Neural cell (in vitro differentiated cells): ENCODE data around the gene STXBP2. TPM values are rescaled to one million over a fixed set of nuclear protein-coding genes. Genes with fewer than 3 reads are reported as not detected.

Experiments used
- H2AFZ ChIP-seq: fragments of 200-600, 300-800 bp; sonication (generic), shearing (Covaris generic); 2 replicates; pipeline ENCODE4 v1.6.0; 2014; ENCODE audit warnings: low read depth, mild to moderate bottlenecking, antibody characterized with exemption, low read length, moderate library complexity
- H3F3A ChIP-seq: fragments of 200-600 bp; shearing (Covaris generic); 2 replicates; pipeline ENCODE4 v1.6.1; 2016; ENCODE audit warnings: mild to moderate bottlenecking, moderate library complexity, mixed read lengths, antibody characterized with exemption, low read length; ENCODE audit not compliant: insufficient read depth, poor library complexity, severe bottlenecking
- H3K27ac ChIP-seq: fragments of 200-600, 300-800 bp; sonication (generic), shearing (Covaris generic); 2 replicates; pipeline ENCODE4 v1.5.1; 2014; ENCODE audit warnings: mild to moderate bottlenecking, low read length, moderate library complexity
- H3K27me3 ChIP-seq: fragments of 300-800, 200-600 bp; sonication (generic), shearing (Covaris generic); 2 replicates; pipeline ENCODE4 v1.6.0; 2014; ENCODE audit warnings: mild to moderate bottlenecking, low read depth, low read length, moderate library complexity; ENCODE audit not compliant: insufficient read depth
- H3K36me3 ChIP-seq: fragments of 300-800, 200-600 bp; sonication (generic), shearing (Covaris generic); 2 replicates; pipeline ENCODE4 v1.5.1; 2014; ENCODE audit warnings: mild to moderate bottlenecking, antibody characterized with exemption, low read length, moderate library complexity; ENCODE audit not compliant: insufficient read depth
- H3K4me2 ChIP-seq: fragments of 300-800, 200-600 bp; sonication (generic), shearing (Covaris generic); 2 replicates; pipeline ENCODE4 v1.6.0; 2014; ENCODE audit warnings: mild to moderate bottlenecking, low read length
- H3K4me3 ChIP-seq: fragments of 300-800, 200-600 bp; sonication (generic), shearing (Covaris generic); 2 replicates; pipeline ENCODE4 v1.5.1; 2014; ENCODE audit warnings: mild to moderate bottlenecking, low read length, moderate library complexity
- H3K79me2 ChIP-seq: fragments of 200-600 bp; shearing (Covaris generic); replicated peaks from 2 replicates; pipeline ENCODE4 v1.6.0; 2014; ENCODE audit warnings: mild to moderate bottlenecking, low read length, moderate library complexity; ENCODE audit not compliant: insufficient read depth
- H3K9ac ChIP-seq: fragments of 300-800, 200-600 bp; sonication (generic), shearing (Covaris generic); 2 replicates; pipeline ENCODE4 v1.6.1; 2016; ENCODE audit warnings: mild to moderate bottlenecking, low read length, mixed read lengths
- H3K9me2 ChIP-seq: fragments of 200-600 bp; shearing (Covaris generic); 2 replicates; pipeline ENCODE4 v1.6.1; 2016; ENCODE audit warnings: mild to moderate bottlenecking, low read length, mixed read lengths; ENCODE audit not compliant: insufficient read depth
- H3K9me3 ChIP-seq: fragments of 200-600, 300-800 bp; sonication (generic), shearing (Covaris generic); 2 replicates; pipeline ENCODE4 v1.6.1; 2016; ENCODE audit warnings: mild to moderate bottlenecking, mixed run types, low read length, moderate library complexity, mixed read lengths
- H4K20me1 ChIP-seq: fragments of 200-600 bp; shearing (Covaris generic); 2 replicates; pipeline ENCODE4 v1.6.1; 2016; ENCODE audit warnings: mild to moderate bottlenecking, mixed run types; ENCODE audit not compliant: insufficient read depth
- CTCF ChIP-seq: fragments of 450-650 bp; IDR thresholded peaks from 2 replicates; pipeline ENCODE4 v1.5.1; 2014; ENCODE audit warnings: antibody characterized with exemption, mild to moderate bottlenecking, moderate library complexity; ENCODE audit not compliant: poor library complexity, severe bottlenecking
- EP300 ChIP-seq: fragments of 450-650 bp; conservative IDR thresholded peaks from 2 replicates; pipeline ENCODE4 v1.6.1; 2014; ENCODE audit warnings: antibody characterized with exemption, mild to moderate bottlenecking, moderate library complexity; ENCODE audit not compliant: poor library complexity, severe bottlenecking
- EZH2 ChIP-seq: fragments of 200-600, 300-800 bp; shearing (Covaris generic), sonication (generic); IDR thresholded peaks from 2 replicates; pipeline ENCODE4 v1.6.1; 2014; ENCODE audit warnings: antibody characterized with exemption, low read length, borderline replicate concordance, mild to moderate bottlenecking; ENCODE audit not compliant: insufficient read depth, poor library complexity, severe bottlenecking
- MXI1 ChIP-seq: fragments of 450-650 bp; conservative IDR thresholded peaks from 2 replicates; pipeline ENCODE4 v1.6.1; 2014; ENCODE audit warnings: antibody characterized with exemption, mild to moderate bottlenecking; ENCODE audit not compliant: poor library complexity, severe bottlenecking
- POLR2AphosphoS5 ChIP-seq: IDR thresholded peaks from 2 replicates; pipeline ENCODE4 v1.6.1; 2012
- RAD21 ChIP-seq: fragments of 450-650 bp; conservative IDR thresholded peaks from 2 replicates; pipeline ENCODE4 v1.6.1; 2014; ENCODE audit warnings: antibody characterized with exemption, mild to moderate bottlenecking, moderate library complexity
- REST ChIP-seq: IDR thresholded peaks from 2 replicates; pipeline ENCODE4 v1.6.1; 2012; ENCODE audit warnings: borderline replicate concordance
- SMC3 ChIP-seq: fragments of 450-650 bp; conservative IDR thresholded peaks from 2 replicates; pipeline ENCODE4 v1.6.1; 2014; ENCODE audit warnings: antibody characterized with exemption, mild to moderate bottlenecking, moderate library complexity; ENCODE audit not compliant: poor library complexity
- TAF1 ChIP-seq: IDR thresholded peaks from 2 replicates; pipeline ENCODE4 v1.6.1; 2012; ENCODE audit warnings: low read depth
- polyA plus RNA-seq: library from polyadenylated mRNA; depleted of rRNA; stranded (reverse); fragments of >200 nt; gene quantifications from 2 replicates; pipeline ENCODE4 v1.2.3, GENCODE V29; 2014

STXBP2 gene
- polyA plus RNA-seq, 1 donor from 2014 or later: 1.7 TPM

- Histone ChIP-seq H3K4me2 (no peak overlapping the region), H3K36me3 (no peaks in the 10 kb centered on the region), H4K20me1 (no peaks in the 10 kb centered on the region), H3K27me3 (peaks cover 13% of the 10 kb centered on the region), H3K9me2 (no peaks in the 10 kb centered on the region), H3K9me3 (no peaks in the 10 kb centered on the region), H3F3A (no peaks in the 10 kb centered on the region), H3K79me2 (no peaks in the 10 kb centered on the region), H3K4me3 (no peak overlapping the region), H2AFZ (no peak overlapping the region), H3K9ac (no peak overlapping the region), H3K27ac (no peak overlapping the region)
- TF ChIP-seq EZH2: no peak
- no peak for TF ChIP-seq EP300
- TF ChIP-seq REST: no peak
- no peak for TF ChIP-seq POLR2AphosphoS5
- no peak for TF ChIP-seq SMC3
- TF ChIP-seq RAD21: no peak
- TF ChIP-seq CTCF: no peak
These were observed 35.6 kb downstream of the STXBP2 start for GRCh38 chr19:7672522-7672921.

- Histone ChIP-seq H2AFZ (no peak overlapping the region), H3K36me3 (no peaks in the 10 kb centered on the region), H3K27me3 (peaks cover 13% of the 10 kb centered on the region), H3K4me2 (no peak overlapping the region), H3K4me3 (no peak overlapping the region), H3K79me2 (no peaks in the 10 kb centered on the region), H3K9me2 (no peaks in the 10 kb centered on the region), H4K20me1 (no peaks in the 10 kb centered on the region), H3F3A (no peaks in the 10 kb centered on the region), H3K9ac (no peak overlapping the region), H3K27ac (no peak overlapping the region), H3K9me3 (no peaks in the 10 kb centered on the region)
- TF ChIP-seq CTCF (no peak), MXI1 (no peak), RAD21 (no peak), EP300 (no peak), POLR2AphosphoS5 (no peak), REST (no peak), TAF1 (no peak), SMC3 (no peak), EZH2 (no peak)
These were observed 37.4 kb downstream of the STXBP2 start for GRCh38 chr19:7674010-7675005.
